WTC11 (cell line): Measurements from ENCODE around the gene GDI1. TPM values are rescaled to one million over a fixed set of nuclear protein-coding genes. Genes with fewer than 3 reads are reported as not detected.

Source experiments
- ATAC-seq: fragments of 200-7000 bp; cut with Tn5 transposase; 2 replicates; pipeline ENCODE4 v1.10.0; 2021; ENCODE audit warnings: mild to moderate bottlenecking, moderate library complexity
- CTCF ChIA-PET: fragments of 300-600 bp; sonication (Branson Sonifier 250); formaldehyde crosslinking; loops from one replicate; lab custom pipeline; 2021; ENCODE audit warnings: antibody characterized with exemption; lab: Charles Lee
- POLR2A ChIA-PET: fragments of 350-600 bp; sonication (Branson Sonifier 250); formaldehyde crosslinking; loops from one replicate; lab custom pipeline; 2021; ENCODE audit warnings: antibody characterized with exemption; lab: Charles Lee
- DNase-seq: peaks from one replicate; pipeline ENCODE4 v3.0.0; 2021; ENCODE audit warnings: low spot score
- H3K27ac Mint-ChIP-seq: 2 replicates; pipeline ENCODE4 v1.8.0; 2021; ENCODE audit warnings: mixed read lengths
- H3K27me3 Mint-ChIP-seq: 2 replicates; pipeline ENCODE4 v1.8.0; 2021; ENCODE audit warnings: low read depth, mild to moderate bottlenecking, moderate library complexity, mixed read lengths
- H3K36me3 Mint-ChIP-seq: 2 replicates; pipeline ENCODE4 v1.8.0; 2021; ENCODE audit warnings: mixed read lengths
- H3K4me1 Mint-ChIP-seq: 2 replicates; pipeline ENCODE4 v1.8.0; 2022; ENCODE audit warnings: mixed read lengths
- H3K4me3 Mint-ChIP-seq: 2 replicates; pipeline ENCODE4 v1.8.0; 2021; ENCODE audit warnings: mild to moderate bottlenecking, moderate library complexity, mixed read lengths
- H3K9me3 Mint-ChIP-seq: 2 replicates; pipeline ENCODE4 v1.8.0; 2021; ENCODE audit warnings: mixed read lengths
- ATF6 ChIP-seq: sonication (generic); formaldehyde crosslinking; IDR thresholded peaks from 2 replicates; pipeline ENCODE4 v1.8.1; 2023; ENCODE audit warnings: mild to moderate bottlenecking, missing genetic modification reagents
- CREM ChIP-seq: sonication (generic); formaldehyde crosslinking; IDR thresholded peaks from 2 replicates; pipeline ENCODE4 v1.8.1; 2022; ENCODE audit warnings: mild to moderate bottlenecking, missing genetic modification reagents, moderate library complexity
- ELF4 ChIP-seq: sonication (generic); formaldehyde crosslinking; IDR thresholded peaks from 2 replicates; pipeline ENCODE4 v1.8.1; 2022; ENCODE audit warnings: low read depth, mild to moderate bottlenecking, moderate library complexity, missing genetic modification reagents
- ETV6 ChIP-seq: sonication (generic); formaldehyde crosslinking; IDR thresholded peaks from 2 replicates; pipeline ENCODE4 v1.8.1; 2022; ENCODE audit warnings: mild to moderate bottlenecking, missing genetic modification reagents
- FOXK1 ChIP-seq: sonication (generic); formaldehyde crosslinking; IDR thresholded peaks from 2 replicates; pipeline ENCODE4 v1.8.0; 2022; ENCODE audit warnings: mild to moderate bottlenecking, moderate library complexity, missing genetic modification reagents
- FOXP4 ChIP-seq: sonication (generic); formaldehyde crosslinking; IDR thresholded peaks from 2 replicates; pipeline ENCODE4 v1.8.0; 2022; ENCODE audit warnings: mild to moderate bottlenecking, missing genetic modification reagents
- GABPB1 ChIP-seq: sonication (generic); formaldehyde crosslinking; IDR thresholded peaks from 2 replicates; pipeline ENCODE4 v1.8.1; 2023; ENCODE audit warnings: mild to moderate bottlenecking, missing genetic modification reagents
- GRHL2 ChIP-seq: fragments of 250-450 bp; sonication (Bioruptor Pico); IDR thresholded peaks from 2 replicates; pipeline ENCODE4 v1.8.0; 2022; ENCODE audit warnings: mild to moderate bottlenecking, moderate library complexity; ENCODE audit not compliant: insufficient replicate concordance, severe bottlenecking
- NFATC4 ChIP-seq: fragments of 250-450 bp; sonication (Bioruptor Pico); IDR thresholded peaks from 2 replicates; pipeline ENCODE4 v1.9.0; 2021; ENCODE audit warnings: mild to moderate bottlenecking
- NR3C1 ChIP-seq: sonication (generic); formaldehyde crosslinking; conservative IDR thresholded peaks from 2 replicates; pipeline ENCODE4 v1.8.1; 2023; ENCODE audit warnings: low read depth, mild to moderate bottlenecking, missing genetic modification reagents
- PREB ChIP-seq: sonication (generic); formaldehyde crosslinking; IDR thresholded peaks from 2 replicates; pipeline ENCODE4 v1.8.1; 2022; ENCODE audit warnings: mild to moderate bottlenecking, missing genetic modification reagents, moderate library complexity, borderline replicate concordance
- RELA ChIP-seq: sonication (generic); formaldehyde crosslinking; IDR thresholded peaks from 2 replicates; pipeline ENCODE4 v1.8.1; 2022; ENCODE audit warnings: missing genetic modification reagents, mild to moderate bottlenecking, borderline replicate concordance
- SP1 ChIP-seq: sonication (generic); formaldehyde crosslinking; conservative IDR thresholded peaks from 2 replicates; pipeline ENCODE4 v1.8.1; 2022; ENCODE audit warnings: missing genetic modification reagents
- ZMAT4 ChIP-seq: fragments of 250-450 bp; sonication (Bioruptor Pico); IDR thresholded peaks from 2 replicates; pipeline ENCODE4 v1.9.0; 2021; ENCODE audit warnings: mild to moderate bottlenecking
- ZNF219 ChIP-seq: sonication (generic); formaldehyde crosslinking; IDR thresholded peaks from 2 replicates; pipeline ENCODE4 v1.8.0; 2023; ENCODE audit warnings: missing genetic modification reagents, mild to moderate bottlenecking, borderline replicate concordance
- ZNF232 ChIP-seq: sonication (generic); formaldehyde crosslinking; IDR thresholded peaks from 2 replicates; pipeline ENCODE4 v1.8.0; 2022; ENCODE audit warnings: mild to moderate bottlenecking, missing genetic modification reagents
- ZNF396 ChIP-seq: fragments of 250-450 bp; sonication (Bioruptor Pico); IDR thresholded peaks from 2 replicates; pipeline ENCODE4 v1.8.0; 2021; ENCODE audit warnings: mild to moderate bottlenecking, moderate library complexity, borderline replicate concordance
- ZNF423 ChIP-seq: fragments of 250-450 bp; sonication (Bioruptor Pico); IDR thresholded peaks from 2 replicates; pipeline ENCODE4 v2.1.2; 2022; ENCODE audit warnings: mild to moderate bottlenecking, moderate library complexity
- ZNF425 ChIP-seq: fragments of 250-450 bp; sonication (Bioruptor Pico); conservative IDR thresholded peaks from 2 replicates; pipeline ENCODE4 v1.9.0; 2021; ENCODE audit warnings: mild to moderate bottlenecking
- total RNA-seq: library from RNA; stranded (reverse); gene quantifications from 3 replicates; pipeline ENCODE4 v1.2.3, GENCODE V29; 2021
- TF ChIP-seq, protein P1 (sequence below): sonication (generic); formaldehyde crosslinking; IDR thresholded peaks from 2 replicates; pipeline ENCODE4 v1.8.1; 2023; ENCODE audit warnings: mild to moderate bottlenecking, missing genetic modification reagents, moderate library complexity
- TF ChIP-seq, protein P2 (sequence below): sonication (generic); formaldehyde crosslinking; IDR thresholded peaks from 2 replicates; pipeline ENCODE4 v1.8.0; 2022; ENCODE audit warnings: mild to moderate bottlenecking, missing genetic modification reagents
- TF ChIP-seq, protein P3 (sequence below): sonication (generic); formaldehyde crosslinking; IDR thresholded peaks from 2 replicates; pipeline ENCODE4 v1.8.1; 2023; ENCODE audit warnings: mild to moderate bottlenecking, missing genetic modification reagents, moderate library complexity
- TF ChIP-seq, protein P4 (sequence below): sonication (generic); formaldehyde crosslinking; conservative IDR thresholded peaks from 2 replicates; pipeline ENCODE4 v1.8.1; 2023; ENCODE audit warnings: mild to moderate bottlenecking, low read depth, missing genetic modification reagents, moderate library complexity

GDI1 gene
- total RNA-seq, 1 experiment from 2014 or later: 108 TPM

GRCh38 chrX:154411981-154412340 is 25.0 kb upstream of the GDI1 start:
- Mint-ChIP-seq H3K9me3 (no peaks in the 10 kb centered on the region), H3K36me3 (peaks cover 2% of the 10 kb centered on the region; the same call in 1 of the 2 replicates)
- ATAC-seq: peak; percentile 71
- TF ChIP-seq ETV6 (CRISPR knock-in tag): no peak
- TF ChIP-seq ZNF425 (CRISPR knock-in tag): no peak
- no peak for TF ChIP-seq GABPB1
- TF ChIP-seq FOXP4 (CRISPR knock-in tag): no peak
- TF ChIP-seq ZNF396 (CRISPR knock-in tag): no peak
- TF ChIP-seq, protein P1, sequence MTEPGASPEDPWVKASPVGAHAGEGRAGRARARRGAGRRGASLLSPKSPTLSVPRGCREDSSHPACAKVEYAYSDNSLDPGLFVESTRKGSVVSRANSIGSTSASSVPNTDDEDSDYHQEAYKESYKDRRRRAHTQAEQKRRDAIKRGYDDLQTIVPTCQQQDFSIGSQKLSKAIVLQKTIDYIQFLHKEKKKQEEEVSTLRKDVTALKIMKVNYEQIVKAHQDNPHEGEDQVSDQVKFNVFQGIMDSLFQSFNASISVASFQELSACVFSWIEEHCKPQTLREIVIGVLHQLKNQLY (CRISPR knock-in tag): no peak
- TF ChIP-seq, protein P2, sequence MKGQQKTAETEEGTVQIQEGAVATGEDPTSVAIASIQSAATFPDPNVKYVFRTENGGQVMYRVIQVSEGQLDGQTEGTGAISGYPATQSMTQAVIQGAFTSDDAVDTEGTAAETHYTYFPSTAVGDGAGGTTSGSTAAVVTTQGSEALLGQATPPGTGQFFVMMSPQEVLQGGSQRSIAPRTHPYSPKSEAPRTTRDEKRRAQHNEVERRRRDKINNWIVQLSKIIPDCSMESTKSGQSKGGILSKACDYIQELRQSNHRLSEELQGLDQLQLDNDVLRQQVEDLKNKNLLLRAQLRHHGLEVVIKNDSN: peak; percentile 70; the same call in 1 of the 2 replicates
- TF ChIP-seq PREB (CRISPR knock-in tag): no peak
- no peak for TF ChIP-seq ATF6 (CRISPR knock-in tag)
- TF ChIP-seq ZNF219 (CRISPR knock-in tag): no peak
- no peak for TF ChIP-seq SP1 (CRISPR knock-in tag)
- TF ChIP-seq ZMAT4: no peak
- TF ChIP-seq, protein P3, sequence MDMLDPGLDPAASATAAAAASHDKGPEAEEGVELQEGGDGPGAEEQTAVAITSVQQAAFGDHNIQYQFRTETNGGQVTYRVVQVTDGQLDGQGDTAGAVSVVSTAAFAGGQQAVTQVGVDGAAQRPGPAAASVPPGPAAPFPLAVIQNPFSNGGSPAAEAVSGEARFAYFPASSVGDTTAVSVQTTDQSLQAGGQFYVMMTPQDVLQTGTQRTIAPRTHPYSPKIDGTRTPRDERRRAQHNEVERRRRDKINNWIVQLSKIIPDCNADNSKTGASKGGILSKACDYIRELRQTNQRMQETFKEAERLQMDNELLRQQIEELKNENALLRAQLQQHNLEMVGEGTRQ (CRISPR knock-in tag): peak; percentile 75
- 0 out of 2 replicates have a peak, but pooled peaks have one; percentile 30 for TF ChIP-seq FOXK1
- TF ChIP-seq NFATC4: no peak
- TF ChIP-seq CREM: no peak
- TF ChIP-seq ELF4 (CRISPR knock-in tag): no peak
- TF ChIP-seq ZNF232: no peak
- TF ChIP-seq, protein P4, sequence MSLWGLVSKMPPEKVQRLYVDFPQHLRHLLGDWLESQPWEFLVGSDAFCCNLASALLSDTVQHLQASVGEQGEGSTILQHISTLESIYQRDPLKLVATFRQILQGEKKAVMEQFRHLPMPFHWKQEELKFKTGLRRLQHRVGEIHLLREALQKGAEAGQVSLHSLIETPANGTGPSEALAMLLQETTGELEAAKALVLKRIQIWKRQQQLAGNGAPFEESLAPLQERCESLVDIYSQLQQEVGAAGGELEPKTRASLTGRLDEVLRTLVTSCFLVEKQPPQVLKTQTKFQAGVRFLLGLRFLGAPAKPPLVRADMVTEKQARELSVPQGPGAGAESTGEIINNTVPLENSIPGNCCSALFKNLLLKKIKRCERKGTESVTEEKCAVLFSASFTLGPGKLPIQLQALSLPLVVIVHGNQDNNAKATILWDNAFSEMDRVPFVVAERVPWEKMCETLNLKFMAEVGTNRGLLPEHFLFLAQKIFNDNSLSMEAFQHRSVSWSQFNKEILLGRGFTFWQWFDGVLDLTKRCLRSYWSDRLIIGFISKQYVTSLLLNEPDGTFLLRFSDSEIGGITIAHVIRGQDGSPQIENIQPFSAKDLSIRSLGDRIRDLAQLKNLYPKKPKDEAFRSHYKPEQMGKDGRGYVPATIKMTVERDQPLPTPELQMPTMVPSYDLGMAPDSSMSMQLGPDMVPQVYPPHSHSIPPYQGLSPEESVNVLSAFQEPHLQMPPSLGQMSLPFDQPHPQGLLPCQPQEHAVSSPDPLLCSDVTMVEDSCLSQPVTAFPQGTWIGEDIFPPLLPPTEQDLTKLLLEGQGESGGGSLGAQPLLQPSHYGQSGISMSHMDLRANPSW: no peak
- no peak for TF ChIP-seq RELA (CRISPR knock-in tag)
- TF ChIP-seq ZNF423 (CRISPR knock-in tag): no peak
- no peak for TF ChIP-seq NR3C1 (CRISPR knock-in tag)
- no peak for TF ChIP-seq GRHL2 (CRISPR knock-in tag)
- TF ChIP-seq, all 79 proteins: peak for 3
- peak overlapping the region; percentile 45; the same call in 1 of the 2 replicates for H3K27ac Mint-ChIP-seq
- peak overlapping the region; percentile 65 for H3K4me3 Mint-ChIP-seq
- H3K27me3 Mint-ChIP-seq: no peaks in the 10 kb centered on the region
- POLR2A ChIA-PET: interaction anchor here (1.0 kb wide), 1 partner anchor 14 kb away, joined by 5 read pairs; the partner anchor contains the start of gene RPL10
- peaks cover 12% of the 10 kb centered on the region for H3K4me1 Mint-ChIP-seq
- CTCF ChIA-PET: interaction anchor here (0.6 to 1.7 kb wide), 4 partner anchors 11 to 275 kb away, joined by 3 to 10 read pairs (median 4); partner anchors contain the start of gene FLNA
- peak; percentile 71 for DNase-seq
